SU-DHL-6 (cell line): ENCODE measurements around the gene ZNF146.

Source experiments
- EZH2phosphoT487 ChIP-seq: fragments of 200-600 bp; sonication (generic), shearing (Covaris generic); conservative IDR thresholded peaks from 2 replicates; pipeline ENCODE4 v1.6.1; 2018; ENCODE audit warnings: mild to moderate bottlenecking, antibody characterized with exemption, low read length, moderate library complexity, mixed read lengths
- TF ChIP-seq, protein P1 (sequence below): fragments of 200-600 bp; sonication (generic); IDR thresholded peaks from one replicate; pipeline ENCODE4 v1.5.1; 2017; ENCODE audit warnings: antibody characterized with exemption, mild to moderate bottlenecking, low read length, moderate library complexity; ENCODE audit not compliant: insufficient read depth, poor library complexity, severe bottlenecking

DNA sequence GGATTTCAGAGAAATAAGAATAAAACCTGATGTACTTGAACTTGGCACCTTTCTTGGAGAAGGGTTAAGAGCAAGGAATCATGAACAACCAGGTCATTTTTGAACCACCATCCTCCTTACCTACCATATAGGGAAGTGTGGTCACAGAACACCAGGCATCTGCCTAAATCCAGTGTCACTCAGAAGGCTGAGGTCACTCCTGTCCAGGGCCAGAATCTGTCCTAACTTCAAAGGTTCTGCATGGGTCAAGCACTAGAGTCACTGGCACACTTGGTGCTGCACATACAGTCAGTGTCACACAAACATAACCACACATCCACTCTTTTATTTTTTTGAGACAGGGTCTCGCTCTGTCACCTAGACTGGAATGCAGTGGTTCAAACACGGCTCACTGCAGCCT, 2.0 kb upstream of the ZNF146 start:
- TF ChIP-seq, protein P1, sequence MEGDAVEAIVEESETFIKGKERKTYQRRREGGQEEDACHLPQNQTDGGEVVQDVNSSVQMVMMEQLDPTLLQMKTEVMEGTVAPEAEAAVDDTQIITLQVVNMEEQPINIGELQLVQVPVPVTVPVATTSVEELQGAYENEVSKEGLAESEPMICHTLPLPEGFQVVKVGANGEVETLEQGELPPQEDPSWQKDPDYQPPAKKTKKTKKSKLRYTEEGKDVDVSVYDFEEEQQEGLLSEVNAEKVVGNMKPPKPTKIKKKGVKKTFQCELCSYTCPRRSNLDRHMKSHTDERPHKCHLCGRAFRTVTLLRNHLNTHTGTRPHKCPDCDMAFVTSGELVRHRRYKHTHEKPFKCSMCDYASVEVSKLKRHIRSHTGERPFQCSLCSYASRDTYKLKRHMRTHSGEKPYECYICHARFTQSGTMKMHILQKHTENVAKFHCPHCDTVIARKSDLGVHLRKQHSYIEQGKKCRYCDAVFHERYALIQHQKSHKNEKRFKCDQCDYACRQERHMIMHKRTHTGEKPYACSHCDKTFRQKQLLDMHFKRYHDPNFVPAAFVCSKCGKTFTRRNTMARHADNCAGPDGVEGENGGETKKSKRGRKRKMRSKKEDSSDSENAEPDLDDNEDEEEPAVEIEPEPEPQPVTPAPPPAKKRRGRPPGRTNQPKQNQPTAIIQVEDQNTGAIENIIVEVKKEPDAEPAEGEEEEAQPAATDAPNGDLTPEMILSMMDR, result no peak
- no peak for TF ChIP-seq EZH2phosphoT487
